ENCODE results near the gene DEPP1. TPM values are rescaled to one million over a fixed set of nuclear protein-coding genes. Genes with fewer than 3 reads are reported as not detected.
A peak's percentile ranks its signal among the peaks of the same experiment; 100 is the strongest.

Gene DEPP1
- total RNA-seq, 1 experiment from 2014 or later = 3.8 TPM

- Histone ChIP-seq H3K9me2 (ENCODE audit: insufficient read depth) (no peaks in the 10 kb centered on the region), H3K4me3 (replicated peaks in 1 of 2; ENCODE audit: low read depth in 1 of 2, low read length in 2 of 2) (peak overlapping the region in 1 of 2 experiments; percentile 56; a peak in 3 of 4 replicates), H3K27ac (ENCODE audit: low read depth, low read length) (peak overlapping the region; percentile 20; the same call in 1 of the 2 replicates), H3K79me2 (ENCODE audit: insufficient read depth, low read length) (no peaks in the 10 kb centered on the region), H4K20me1 (ENCODE audit: insufficient read depth) (no peaks in the 10 kb centered on the region), H2AFZ (ENCODE audit: low read depth, low read length, poor library complexity, severe bottlenecking) (no peak overlapping the region), H3K4me2 (ENCODE audit: low read length) (peak overlapping the region; percentile 89), H3K4me1 (ENCODE audit: control insufficient read depth in 1 of 2, insufficient read depth in 2 of 2, low read length in 2 of 2) (peaks cover 57 to 73% of the 10 kb centered on the region in 2 experiments), H3K9me3 (ENCODE audit: control insufficient read depth in 1 of 2, insufficient read depth in 1 of 2, low read depth in 1 of 2, low read length in 2 of 2) (no peaks in the 10 kb centered on the region), H3K27me3 (ENCODE audit: insufficient read depth, low read length) (no peaks in the 10 kb centered on the region), H3K9ac (ENCODE audit: low read length) (peak overlapping the region; percentile 65), H3K36me3 (ENCODE audit: control insufficient read depth in 1 of 2, insufficient read depth in 2 of 2, low read length in 2 of 2) (no peaks in the 10 kb centered on the region)
- DNase-seq (ENCODE audit: low read depth, low spot score) (no peak), ATAC-seq (no peak)
- ChIA-PET POLR2A (interaction anchor here (1.2 to 1.8 kb wide), 4 partner anchors 13 to 40 kb away, joined by 5 to 11 read pairs (median 6); no protein-coding TSS in a partner anchor), CTCF (interaction anchor here (1.3 kb wide), 1 partner anchor 44 kb away, joined by 4 read pairs; no protein-coding TSS in a partner anchor), RAD21 (ENCODE audit: low non-redundant PET in 1 of 2, low total read pairs in 2 of 2, uncharacterized antibody in 2 of 2, unreplicated experiment in 2 of 2) (no interaction called here)
- BruUV-seq (replicated peaks) = no TSS peak
- intact Hi-C loops (cut with micrococcal nuclease) = loop anchor here (1.0 kb wide), 1 partner anchor 18 kb away; the partner anchor contains the start of gene RASSF4
- no peak for TF ChIP-seq SP1 (IDR thresholded peaks at IDR 0.05; ENCODE audit: low read depth)
- TF ChIP-seq CEBPB (IDR thresholded peaks at IDR 0.05; ENCODE audit: low read depth) = no peak
- no peak for TF ChIP-seq POLR2A (IDR thresholded peaks at IDR 0.05; ENCODE audit: borderline replicate concordance, extremely low read depth, insufficient read depth, insufficient read length)
- TF ChIP-seq REST (IDR thresholded peaks at IDR 0.05; ENCODE audit: low read depth) = no peak
- TF ChIP-seq SIN3A (IDR thresholded peaks at IDR 0.05; ENCODE audit: low read depth) = no peak
- no peak for TF ChIP-seq MAX (IDR thresholded peaks at IDR 0.05)
These were observed 1.1 kb downstream of the DEPP1 start for GRCh38 chr10:44977287-44978212.
